GM08714 (cell line): ENCODE results near the gene JAG2.

Experiments used
- H3K4me3 ChIP-seq: fragments of 200-500 bp; sonication (Bioruptor generic); 2 replicates; pipeline ENCODE4 v1.5.1; 2014; ENCODE audit warnings: mild to moderate bottlenecking, low read length, inconsistent platforms
- ZNF274 ChIP-seq: IDR thresholded peaks from 2 replicates; pipeline ENCODE4 v1.6.1; 2012; ENCODE audit warnings: mild to moderate bottlenecking, low read depth, low read length

Gene JAG2

GRCh38 chr14:105091054-105091516 lies 77.5 kb downstream of the JAG2 start:
- no peak overlapping the region for H3K4me3 ChIP-seq
- no peak for TF ChIP-seq ZNF274
